SK-N-SH (cell line): Measurements from ENCODE around the gene DCST1. TPM values are rescaled to one million over a fixed set of nuclear protein-coding genes. Genes with fewer than 3 reads are reported as not detected.

Source experiments
- CTCF ChIA-PET: fragments of 300-600, 350-600 bp; formaldehyde crosslinking; extraction: SDS; loops from one replicate; lab custom pipeline; 2021; lab: Yijun Ruan, JAX
- POLR2A ChIA-PET: fragments of 350-600 bp; sonication (Branson Sonifier 250); formaldehyde crosslinking; extraction: SDS; loops from one replicate; lab custom pipeline; 2020; ENCODE audit warnings: antibody characterized with exemption, inconsistent platforms; lab: Yijun Ruan, JAX
- DNase-seq: peaks from one replicate; pipeline ENCODE4 v3.0.0; 2012
- H2AFZ ChIP-seq: fragments of 200-600 bp; sonication (generic); 2 replicates; pipeline ENCODE4 v1.8.1; 2016; ENCODE audit warnings: antibody characterized with exemption, mild to moderate bottlenecking, low read depth
- H3F3A ChIP-seq: fragments of 200-600 bp; sonication (generic); replicated peaks from 2 replicates; pipeline ENCODE3; 2016; ENCODE audit warnings: antibody characterized with exemption, mild to moderate bottlenecking; ENCODE audit not compliant: insufficient read depth
- H3K27ac ChIP-seq, 2 experiments: fragments of 200-500 bp in 1 of 2; fragments of 200-600 bp in 1 of 2; sonication (Bioruptor generic) in 1 of 2; sonication (generic), shearing (Covaris generic) in 1 of 2; 2 replicates each; pipeline versions ENCODE4 v1.5.1 to v1.6.1; 2014 to 2016; ENCODE audit warnings: low read depth in 2 of 2, inconsistent platforms in 1 of 2, low read length in 1 of 2, mild to moderate bottlenecking in 1 of 2, mixed read lengths in 1 of 2
- H3K27me3 ChIP-seq: fragments of 200-600 bp; sonication (generic), shearing (Covaris generic); 2 replicates; pipeline ENCODE4 v1.6.1; 2016; ENCODE audit warnings: mixed run types; ENCODE audit not compliant: insufficient read depth
- H3K36me3 ChIP-seq, 2 experiments: fragments of 200-500 bp in 1 of 2; fragments of 200-600 bp in 1 of 2; sonication (Bioruptor generic) in 1 of 2; sonication (generic) in 1 of 2; replicated peaks in 1 of 2; 2 replicates each; pipeline versions ENCODE3 to v1.5.1; 2014 to 2016; ENCODE audit warnings: low read length in 1 of 2, mild to moderate bottlenecking in 1 of 2; ENCODE audit not compliant: insufficient read depth in 2 of 2, control insufficient read depth in 1 of 2
- H3K4me1 ChIP-seq, 2 experiments: fragments of 200-500 bp in 1 of 2; fragments of 200-600 bp in 1 of 2; sonication (Bioruptor generic) in 1 of 2; sonication (generic), shearing (Covaris generic) in 1 of 2; 2 replicates each; pipeline versions ENCODE4 v1.5.1 to v1.6.1; 2014 to 2016; ENCODE audit warnings: low read depth in 1 of 2, low read length in 1 of 2, mixed run types in 1 of 2; ENCODE audit not compliant: insufficient read depth in 2 of 2, control insufficient read depth in 1 of 2
- H3K4me2 ChIP-seq: fragments of 200-600 bp; sonication (generic), shearing (Covaris generic); 2 replicates; pipeline ENCODE4 v1.6.1; 2017; ENCODE audit warnings: mixed run types
- H3K4me3 ChIP-seq, 2 experiments: fragments of 200-500 bp in 1 of 2; fragments of 200-600 bp in 1 of 2; sonication (Bioruptor generic) in 1 of 2; sonication (generic), shearing (Covaris generic) in 1 of 2; 2 replicates each; pipeline versions ENCODE4 v1.5.1 to v1.8.1; 2014 to 2016; ENCODE audit warnings: low read depth in 2 of 2, inconsistent platforms in 1 of 2, low read length in 1 of 2, mild to moderate bottlenecking in 1 of 2, mixed read lengths in 1 of 2, moderate library complexity in 1 of 2
- H3K79me2 ChIP-seq: fragments of 200-600 bp; sonication (generic); 2 replicates; pipeline ENCODE4 v1.8.1; 2017; ENCODE audit warnings: mild to moderate bottlenecking; ENCODE audit not compliant: insufficient read depth
- H3K9ac ChIP-seq: fragments of 200-600 bp; sonication (generic); 2 replicates; pipeline ENCODE4 v1.6.1; 2017; ENCODE audit warnings: mixed run types
- H3K9me2 ChIP-seq: fragments of 200-600 bp; sonication (generic); 2 replicates; pipeline ENCODE4 v1.6.1; 2017; ENCODE audit warnings: mixed run types
- H3K9me3 ChIP-seq: fragments of 200-600 bp; sonication (generic); 2 replicates; pipeline ENCODE4 v1.6.1; 2017; ENCODE audit warnings: mixed run types, mild to moderate bottlenecking, moderate library complexity
- H4K20me1 ChIP-seq: fragments of 200-600 bp; sonication (generic); 2 replicates; pipeline ENCODE4 v1.6.1; 2017; ENCODE audit warnings: mild to moderate bottlenecking, mixed run types; ENCODE audit not compliant: insufficient read depth
- ELF1 ChIP-seq: IDR thresholded peaks from 2 replicates; pipeline ENCODE4 v1.4.0; 2012
- EZH2phosphoT487 ChIP-seq: fragments of 200-600 bp; sonication (generic); IDR thresholded peaks from 2 replicates; pipeline ENCODE4 v1.6.1; 2017; ENCODE audit warnings: low read depth, mixed run types, mild to moderate bottlenecking, antibody characterized with exemption, moderate library complexity, borderline replicate concordance
- FOXM1 ChIP-seq: IDR thresholded peaks from 2 replicates; pipeline ENCODE4 v1.4.0; 2012; ENCODE audit warnings: low read depth, mild to moderate bottlenecking
- GABPA ChIP-seq: IDR thresholded peaks from 2 replicates; pipeline ENCODE4 v1.4.0; 2012; ENCODE audit warnings: low read depth, mild to moderate bottlenecking
- JUND ChIP-seq: IDR thresholded peaks from 2 replicates; pipeline ENCODE4 v1.4.0; 2012
- MXI1 ChIP-seq: IDR thresholded peaks from 2 replicates; pipeline ENCODE4 v1.6.1; 2012; ENCODE audit warnings: mild to moderate bottlenecking, low read depth, low read length, improper control_type of control experiment
- POLR2AphosphoS5 ChIP-seq: IDR thresholded peaks from 2 replicates; pipeline ENCODE4 v1.6.1; 2012; ENCODE audit warnings: low read depth, low read length
- TAF1 ChIP-seq: IDR thresholded peaks from 2 replicates; pipeline ENCODE4 v1.6.1; 2012; ENCODE audit warnings: low read depth, mild to moderate bottlenecking, low read length, moderate library complexity, borderline replicate concordance
- ZBTB33 ChIP-seq: IDR thresholded peaks from 2 replicates; pipeline ENCODE4 v1.4.0; 2012; ENCODE audit warnings: low read depth, borderline replicate concordance
- WGBS: methylation state at CpG from one replicate; pipeline ENCODE4 v1.1.6; 2017; ENCODE audit warnings: low lambda C conversion rate; 5-methylcytosine and 5-hydroxymethylcytosine counted together
- polyA plus RNA-seq, 3 experiments: library from polyadenylated mRNA; depleted of rRNA; stranded (reverse); fragments of >200 nt; gene quantifications; 2 replicates each; pipeline ENCODE4 v1.2.3, GENCODE V29; 2012
- TF ChIP-seq, protein P1 (sequence below): fragments of 150-350 bp; IDR thresholded peaks from 2 replicates; pipeline ENCODE4 v1.6.1; 2017; ENCODE audit warnings: antibody characterized with exemption, low read length, low read depth, borderline replicate concordance
- TF ChIP-seq, protein P2 (sequence below): IDR thresholded peaks from 2 replicates; pipeline ENCODE4 v1.4.0; 2012; ENCODE audit warnings: low read depth

The DCST1 gene
- polyA plus RNA-seq, 1 of the 3 experiments (the other 2 are of a cell fraction) = not detected

GRCh38 chr1:154998818-154999570 lies 34.6 kb upstream of the DCST1 start (continued):
- no peak; the same call in 1 of the 2 replicates for TF ChIP-seq MXI1
- TF ChIP-seq, protein P1, sequence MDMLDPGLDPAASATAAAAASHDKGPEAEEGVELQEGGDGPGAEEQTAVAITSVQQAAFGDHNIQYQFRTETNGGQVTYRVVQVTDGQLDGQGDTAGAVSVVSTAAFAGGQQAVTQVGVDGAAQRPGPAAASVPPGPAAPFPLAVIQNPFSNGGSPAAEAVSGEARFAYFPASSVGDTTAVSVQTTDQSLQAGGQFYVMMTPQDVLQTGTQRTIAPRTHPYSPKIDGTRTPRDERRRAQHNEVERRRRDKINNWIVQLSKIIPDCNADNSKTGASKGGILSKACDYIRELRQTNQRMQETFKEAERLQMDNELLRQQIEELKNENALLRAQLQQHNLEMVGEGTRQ = no peak

- no peaks in the 10 kb centered on the region for H4K20me1 ChIP-seq
- CTCF ChIA-PET = interaction anchor here (0.6 to 14.0 kb wide), 33 partner anchors 9 to 519 kb away, joined by 3 to 640 read pairs (median 6); partner anchors contain the start of genes ADAM15, CKS1B, CLK2 and EFNA3
- H3K79me2 ChIP-seq = peaks cover 25% of the 10 kb centered on the region
- POLR2A ChIA-PET = interaction anchor here (0.7 to 3.0 kb wide), 7 partner anchors 12 to 44 kb away, joined by 3 to 18 read pairs (median 3); partner anchors contain the start of genes FLAD1, PBXIP1, PYGO2 and SHC1
- peak overlapping the region; percentile 96 for H3K4me2 ChIP-seq
- H3K9me3 ChIP-seq = no peaks in the 10 kb centered on the region
- peak; percentile 64 for DNase-seq
- WGBS = 18% methylated on average over 43 of the region's 50 CpGs
- peaks cover 30% of the 10 kb centered on the region for H3F3A ChIP-seq
- peaks cover 20 to 24% of the 10 kb centered on the region in 2 experiments for H3K4me1 ChIP-seq
- no peak for TF ChIP-seq FOXM1
- peak; percentile 67; the same call in 1 of the 2 replicates for TF ChIP-seq MXI1
- TF ChIP-seq TAF1 = 0 out of 2 replicates have a peak, but pooled peaks have one; percentile 14
- TF ChIP-seq POLR2AphosphoS5 = no peak
- no peak for TF ChIP-seq JUND
- no peak for TF ChIP-seq ELF1
- TF ChIP-seq ZBTB33 = no peak
- TF ChIP-seq, protein P2, sequence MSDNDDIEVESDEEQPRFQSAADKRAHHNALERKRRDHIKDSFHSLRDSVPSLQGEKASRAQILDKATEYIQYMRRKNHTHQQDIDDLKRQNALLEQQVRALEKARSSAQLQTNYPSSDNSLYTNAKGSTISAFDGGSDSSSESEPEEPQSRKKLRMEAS = peak; percentile 56; the same call in 1 of the 2 replicates
- no peak for TF ChIP-seq GABPA
- TF ChIP-seq EZH2phosphoT487 = no peak
- H3K9ac ChIP-seq = peak overlapping the region; percentile 40; the same call in 1 of the 2 replicates
- H3K27ac ChIP-seq = peak overlapping the region; percentile 92 to 94
- H3K4me3 ChIP-seq = peak overlapping the region; percentile 57 to 71
- H3K27me3 ChIP-seq = no peaks in the 10 kb centered on the region
- H3K9me2 ChIP-seq = no peaks in the 10 kb centered on the region
- H2AFZ ChIP-seq = peak overlapping the region; percentile 70; the same call in 1 of the 2 replicates
- H3K36me3 ChIP-seq = no peaks in the 10 kb centered on the region
Measured at GRCh38 chr1:154999571-155000410, 33.8 kb upstream of the DCST1 start.
